GM10266 (cell line): ENCODE data around the gene PNMT.

Experiments
- DNase-seq: peaks from one replicate; pipeline ENCODE4 v3.0.0; 2012; ENCODE audit errors: extremely low spot score
- TF ChIP-seq, protein P1 (sequence below): IDR thresholded peaks from 2 replicates; pipeline ENCODE4 v1.5.1; 2012; ENCODE audit warnings: mild to moderate bottlenecking, low read depth; ENCODE audit not compliant: control insufficient read depth, insufficient read depth; ENCODE audit errors: missing control alignments

Gene PNMT

DNA sequence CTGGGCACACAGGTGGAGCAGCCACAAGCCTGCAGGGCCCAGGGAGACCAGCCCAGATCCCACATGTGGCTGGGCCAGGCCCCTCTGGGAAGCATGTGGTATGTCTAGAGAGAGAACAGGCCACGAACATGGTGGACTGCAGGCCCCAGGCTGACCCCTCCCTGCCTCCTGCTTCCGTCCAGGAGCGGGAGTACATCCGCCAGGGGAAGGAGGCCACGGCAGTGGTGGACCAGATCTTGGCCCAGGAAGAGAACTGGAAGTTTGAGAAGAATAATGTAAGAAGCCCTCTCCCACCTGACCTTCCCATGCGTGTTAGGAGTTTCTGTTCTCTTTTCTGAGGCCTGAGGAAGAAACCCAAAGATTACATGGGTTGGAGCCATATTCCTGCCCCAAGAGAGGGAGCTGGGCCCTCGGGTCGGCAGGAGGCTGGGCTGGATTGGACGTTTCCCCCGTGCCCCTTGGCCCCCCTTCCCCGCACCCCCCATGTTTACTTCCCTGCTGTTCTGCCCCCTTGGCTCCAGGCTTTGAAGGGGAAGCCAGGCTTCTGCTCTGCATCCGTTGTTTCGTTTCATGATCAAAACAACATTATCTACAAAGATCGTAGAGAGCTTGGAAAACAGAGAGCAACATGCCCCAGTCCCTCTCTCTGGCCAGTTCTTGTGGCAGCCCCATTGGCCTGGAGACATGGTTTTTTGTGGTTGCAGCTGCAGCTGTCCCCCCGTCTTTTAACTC, 8.8 kb upstream of the PNMT start:
- TF ChIP-seq, protein P1, sequence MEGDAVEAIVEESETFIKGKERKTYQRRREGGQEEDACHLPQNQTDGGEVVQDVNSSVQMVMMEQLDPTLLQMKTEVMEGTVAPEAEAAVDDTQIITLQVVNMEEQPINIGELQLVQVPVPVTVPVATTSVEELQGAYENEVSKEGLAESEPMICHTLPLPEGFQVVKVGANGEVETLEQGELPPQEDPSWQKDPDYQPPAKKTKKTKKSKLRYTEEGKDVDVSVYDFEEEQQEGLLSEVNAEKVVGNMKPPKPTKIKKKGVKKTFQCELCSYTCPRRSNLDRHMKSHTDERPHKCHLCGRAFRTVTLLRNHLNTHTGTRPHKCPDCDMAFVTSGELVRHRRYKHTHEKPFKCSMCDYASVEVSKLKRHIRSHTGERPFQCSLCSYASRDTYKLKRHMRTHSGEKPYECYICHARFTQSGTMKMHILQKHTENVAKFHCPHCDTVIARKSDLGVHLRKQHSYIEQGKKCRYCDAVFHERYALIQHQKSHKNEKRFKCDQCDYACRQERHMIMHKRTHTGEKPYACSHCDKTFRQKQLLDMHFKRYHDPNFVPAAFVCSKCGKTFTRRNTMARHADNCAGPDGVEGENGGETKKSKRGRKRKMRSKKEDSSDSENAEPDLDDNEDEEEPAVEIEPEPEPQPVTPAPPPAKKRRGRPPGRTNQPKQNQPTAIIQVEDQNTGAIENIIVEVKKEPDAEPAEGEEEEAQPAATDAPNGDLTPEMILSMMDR = no peak
- no peak for DNase-seq

DNA sequence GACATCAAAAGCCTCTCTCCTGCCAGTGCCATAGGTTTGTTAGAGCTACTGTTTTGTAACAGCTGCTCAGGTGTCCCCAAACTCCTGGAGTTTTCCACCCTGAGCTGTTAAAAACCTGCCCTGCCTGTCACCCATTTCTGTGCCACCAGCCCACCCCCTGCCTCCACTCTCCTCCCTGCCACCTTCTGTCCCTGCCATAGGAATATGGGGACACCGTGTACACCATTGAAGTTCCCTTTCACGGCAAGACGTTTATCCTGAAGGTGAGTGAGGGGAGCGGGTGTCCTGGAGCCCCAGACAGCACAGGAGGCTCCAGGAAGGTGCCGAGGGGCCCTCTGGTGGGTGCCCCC, 8.3 kb upstream of the PNMT start:
- DNase-seq = no peak
- TF ChIP-seq, protein P1 = no peak

DNA sequence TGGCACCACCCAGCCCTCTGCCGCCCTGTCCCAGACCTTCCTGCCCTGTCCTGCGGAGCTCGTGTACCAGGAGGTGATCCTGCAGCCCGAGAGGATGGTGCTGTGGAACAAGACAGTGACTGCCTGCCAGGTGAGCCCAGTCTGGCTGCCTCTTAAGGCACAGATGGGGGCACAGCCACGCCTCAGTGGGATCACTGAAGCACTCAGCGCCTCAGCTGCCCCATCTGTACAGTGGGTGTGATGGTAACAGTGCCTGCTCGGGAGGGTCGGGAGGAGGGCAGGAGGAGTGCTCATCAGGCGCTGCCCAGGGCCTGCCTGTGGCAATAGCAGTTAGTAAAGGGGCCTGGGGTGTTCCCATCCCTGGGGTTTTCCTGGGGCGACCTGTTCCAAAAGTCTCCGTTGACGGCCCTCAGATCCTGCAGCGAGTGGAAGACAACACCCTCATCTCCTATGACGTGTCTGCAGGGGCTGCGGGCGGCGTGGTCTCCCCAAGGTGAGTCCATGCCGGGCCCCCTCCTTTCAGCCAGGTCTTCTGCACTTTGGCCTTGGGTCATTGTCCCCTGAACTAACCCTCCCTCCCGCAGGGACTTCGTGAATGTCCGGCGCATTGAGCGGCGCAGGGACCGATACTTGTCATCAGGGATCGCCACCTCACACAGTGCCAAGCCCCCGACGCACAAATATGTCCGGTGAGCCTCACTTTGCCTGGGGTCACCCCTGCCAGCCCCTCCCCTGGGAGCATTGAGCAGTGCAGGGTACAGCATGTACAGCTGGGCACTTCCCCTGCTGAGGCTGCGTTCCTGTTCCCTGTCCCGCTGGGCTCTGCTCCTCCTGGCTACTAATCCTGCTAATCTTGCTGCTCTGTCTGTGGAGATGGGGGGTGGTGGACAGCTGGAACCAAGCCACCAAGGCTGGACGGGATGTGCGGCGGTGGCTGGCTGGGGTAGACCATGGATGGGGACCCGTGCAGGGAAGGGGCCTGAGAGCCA, 7.6 kb upstream of the PNMT start:
- TF ChIP-seq, protein P1 = no peak
- DNase-seq = no peak

DNA sequence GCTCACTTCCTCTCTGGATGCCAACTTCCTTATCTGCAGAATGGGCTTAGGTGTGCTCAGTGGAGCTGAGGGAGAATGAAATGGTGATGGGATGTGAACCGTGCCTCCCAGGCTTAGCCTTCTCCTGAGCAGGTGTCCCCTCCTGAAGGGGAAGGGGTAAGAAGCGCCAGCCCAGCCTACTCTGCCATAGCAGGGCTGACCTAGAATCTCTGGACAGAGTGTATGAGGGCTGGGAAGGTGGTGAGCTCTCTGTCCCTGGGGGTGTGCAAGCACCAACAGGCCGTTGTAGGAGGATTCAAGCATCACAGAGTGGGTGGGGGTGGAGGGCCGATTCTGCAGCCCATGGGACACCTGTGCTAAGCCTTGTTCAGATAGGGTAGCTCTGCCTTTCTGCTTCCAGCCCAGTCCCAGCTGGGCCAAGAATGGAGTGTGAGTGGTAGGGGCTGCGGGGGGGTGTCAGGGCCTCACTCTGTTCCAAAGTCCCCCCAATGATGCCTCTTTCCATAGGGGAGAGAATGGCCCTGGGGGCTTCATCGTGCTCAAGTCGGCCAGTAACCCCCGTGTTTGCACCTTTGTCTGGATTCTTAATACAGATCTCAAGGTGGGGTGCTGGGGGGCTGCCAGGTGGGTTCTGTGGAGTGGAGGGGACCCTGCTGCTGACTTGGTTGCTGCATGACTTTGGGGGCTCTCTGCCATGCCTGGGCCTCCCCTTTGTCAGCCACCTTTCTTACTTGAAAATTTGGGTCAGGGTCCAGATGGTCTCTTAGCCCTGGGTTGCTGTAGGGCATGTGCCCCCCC, 6.3 kb upstream of the PNMT start:
- DNase-seq = no peak
- TF ChIP-seq, protein P1 = no peak

DNA sequence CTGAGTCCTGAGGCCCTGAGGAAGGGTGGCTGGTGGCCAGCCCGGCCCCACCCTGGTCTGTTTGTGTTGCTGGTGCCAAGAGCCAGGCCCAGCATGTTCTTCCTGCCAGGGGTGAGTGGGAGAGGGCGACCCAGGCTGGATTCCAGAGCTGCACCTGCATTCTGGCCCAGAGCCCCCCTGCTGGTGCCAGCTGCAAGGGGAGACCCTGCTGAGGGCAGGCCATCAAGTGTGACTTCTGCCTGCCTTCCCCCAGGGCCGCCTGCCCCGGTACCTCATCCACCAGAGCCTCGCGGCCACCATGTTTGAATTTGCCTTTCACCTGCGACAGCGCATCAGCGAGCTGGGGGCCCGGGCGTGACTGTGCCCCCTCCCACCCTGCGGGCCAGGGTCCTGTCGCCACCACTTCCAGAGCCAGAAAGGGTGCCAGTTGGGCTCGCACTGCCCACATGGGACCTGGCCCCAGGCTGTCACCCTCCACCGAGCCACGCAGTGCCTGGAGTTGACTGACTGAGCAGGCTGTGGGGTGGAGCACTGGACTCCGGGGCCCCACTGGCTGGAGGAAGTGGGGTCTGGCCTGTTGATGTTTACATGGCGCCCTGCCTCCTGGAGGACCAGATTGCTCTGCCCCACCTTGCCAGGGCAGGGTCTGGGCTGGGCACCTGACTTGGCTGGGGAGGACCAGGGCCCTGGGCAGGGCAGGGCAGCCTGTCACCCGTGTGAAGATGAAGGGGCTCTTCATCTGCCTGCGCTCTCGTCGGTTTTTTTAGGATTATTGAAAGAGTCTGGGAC, 5.5 kb upstream of the PNMT start:
- no peak for DNase-seq
- TF ChIP-seq, protein P1 = no peak

DNA sequence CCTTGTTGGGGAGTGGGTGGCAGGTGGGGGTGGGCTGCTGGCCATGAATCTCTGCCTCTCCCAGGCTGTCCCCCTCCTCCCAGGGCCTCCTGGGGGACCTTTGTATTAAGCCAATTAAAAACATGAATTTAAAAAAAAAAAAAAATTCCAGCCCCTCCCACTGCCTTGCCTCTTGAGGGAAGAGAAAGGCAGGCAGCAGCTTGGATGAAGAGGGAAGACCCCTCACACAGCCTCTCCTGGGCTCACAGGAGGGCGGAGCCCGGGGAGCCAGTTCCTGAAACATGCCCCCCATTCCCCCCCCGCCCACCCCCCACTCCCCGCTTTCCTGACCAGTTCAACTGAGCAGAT, 4.9 kb upstream of the PNMT start:
- TF ChIP-seq, protein P1 = no peak
- DNase-seq = no peak
